Midbrain (tissue), 1 donor: ENCODE results near the gene POLD4.
A peak's percentile ranks its signal among the peaks of the same experiment; 100 is the strongest.

ENCODE experiments used
- DNase-seq: peaks from one replicate; lab custom pipeline; 2025; lab: John Stamatoyannopoulos, UW

Gene POLD4

GRCh38 chr11:67371189-67371910 lies 18.0 kb upstream of the POLD4 start:
- no peak for DNase-seq

- DNase-seq, result no peak
These were observed 17.2 kb upstream of the POLD4 start for GRCh38 chr11:67370351-67371076.

DNA sequence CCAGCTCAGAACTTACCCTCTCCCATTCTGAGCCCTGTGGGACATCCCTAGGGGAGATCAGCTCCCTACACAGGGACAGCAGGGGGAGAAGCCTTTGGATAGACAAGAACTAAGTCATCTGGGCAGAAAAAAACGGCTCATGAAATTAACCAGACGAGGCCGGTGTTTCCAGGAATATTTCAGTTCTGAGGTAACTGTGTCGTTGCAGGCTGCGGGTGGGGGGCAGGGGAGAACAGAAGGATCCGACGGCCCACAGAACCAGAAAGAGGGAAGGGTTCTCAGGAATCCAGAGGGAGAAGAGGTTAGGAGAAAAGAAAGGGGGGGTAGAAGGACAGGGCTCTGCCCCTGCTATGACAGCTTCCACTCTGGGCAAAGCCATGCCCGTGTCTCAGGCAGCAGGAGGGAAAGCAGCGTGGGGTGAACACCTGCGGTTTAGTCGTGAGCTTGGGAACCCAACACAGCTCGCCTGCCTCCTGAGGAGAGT lies 16.5 kb upstream of the POLD4 start:
- DNase-seq, result no peak

- DNase-seq, result no peak
These were observed 15.9 kb upstream of the POLD4 start for GRCh38 chr11:67369275-67369674.

DNA sequence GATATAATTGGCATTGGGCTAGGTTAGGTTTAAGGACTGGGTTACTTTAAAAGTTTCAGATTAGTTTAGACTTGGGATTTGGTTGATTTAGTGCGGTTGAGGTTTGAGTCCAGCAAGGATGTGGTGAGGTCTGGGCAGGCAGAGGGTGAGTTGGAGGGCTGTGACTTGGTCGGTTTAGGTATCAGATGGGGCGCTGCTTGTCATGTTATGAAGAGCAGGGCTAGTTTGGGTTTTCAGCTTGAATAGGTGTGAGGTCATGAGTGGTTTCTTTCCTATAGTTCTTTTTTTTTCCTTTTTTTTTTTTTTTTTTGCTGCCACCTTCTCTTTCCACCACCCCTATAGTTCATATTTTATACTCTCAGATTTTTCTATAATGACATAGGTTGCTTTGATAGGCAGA lies 15.3 kb upstream of the POLD4 start:
- no peak for DNase-seq

GRCh38 chr11:67367761-67368227 lies 14.4 kb upstream of the POLD4 start:
- DNase-seq, result no peak

GRCh38 chr11:67366961-67367760 lies 13.8 kb upstream of the POLD4 start:
- DNase-seq, result no peak

- DNase-seq, result no peak
These were observed 13.2 kb upstream of the POLD4 start for GRCh38 chr11:67366546-67366945.

DNA sequence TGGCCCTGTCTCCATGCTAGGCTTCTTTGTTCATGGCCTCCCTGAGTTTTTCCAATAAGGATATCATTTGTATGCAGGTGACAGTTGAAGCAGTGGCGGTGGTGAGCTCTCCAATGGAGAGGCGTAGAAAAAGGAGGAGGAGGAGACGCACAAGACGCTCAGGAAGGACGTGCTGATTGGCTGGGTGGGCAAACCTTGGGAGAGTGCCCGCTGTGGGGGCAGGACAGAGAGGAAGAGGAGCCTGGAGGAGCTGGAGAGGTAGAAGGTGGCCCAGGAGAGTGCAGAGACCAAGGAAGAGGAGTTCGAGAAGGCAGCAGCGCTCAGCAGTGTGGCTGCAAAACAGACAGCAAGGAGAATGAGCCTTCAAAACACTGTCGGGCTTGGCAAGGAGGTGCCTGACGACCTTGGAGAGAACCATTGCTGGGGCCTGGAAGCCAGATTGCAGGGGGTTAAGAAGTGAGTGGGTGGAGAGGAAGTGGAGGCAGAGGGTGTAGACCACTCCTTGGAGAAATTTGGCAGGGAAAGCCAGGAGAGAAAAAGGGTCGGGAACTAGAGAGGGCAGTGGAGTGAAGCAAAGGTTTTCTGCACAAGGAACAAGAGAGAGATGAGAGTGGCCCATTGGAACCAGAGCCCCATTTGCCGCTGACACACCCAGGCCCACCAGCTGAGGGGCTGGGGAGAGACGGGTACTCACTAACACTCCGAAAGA lies 12.5 kb upstream of the POLD4 start:
- no peak for DNase-seq

DNA sequence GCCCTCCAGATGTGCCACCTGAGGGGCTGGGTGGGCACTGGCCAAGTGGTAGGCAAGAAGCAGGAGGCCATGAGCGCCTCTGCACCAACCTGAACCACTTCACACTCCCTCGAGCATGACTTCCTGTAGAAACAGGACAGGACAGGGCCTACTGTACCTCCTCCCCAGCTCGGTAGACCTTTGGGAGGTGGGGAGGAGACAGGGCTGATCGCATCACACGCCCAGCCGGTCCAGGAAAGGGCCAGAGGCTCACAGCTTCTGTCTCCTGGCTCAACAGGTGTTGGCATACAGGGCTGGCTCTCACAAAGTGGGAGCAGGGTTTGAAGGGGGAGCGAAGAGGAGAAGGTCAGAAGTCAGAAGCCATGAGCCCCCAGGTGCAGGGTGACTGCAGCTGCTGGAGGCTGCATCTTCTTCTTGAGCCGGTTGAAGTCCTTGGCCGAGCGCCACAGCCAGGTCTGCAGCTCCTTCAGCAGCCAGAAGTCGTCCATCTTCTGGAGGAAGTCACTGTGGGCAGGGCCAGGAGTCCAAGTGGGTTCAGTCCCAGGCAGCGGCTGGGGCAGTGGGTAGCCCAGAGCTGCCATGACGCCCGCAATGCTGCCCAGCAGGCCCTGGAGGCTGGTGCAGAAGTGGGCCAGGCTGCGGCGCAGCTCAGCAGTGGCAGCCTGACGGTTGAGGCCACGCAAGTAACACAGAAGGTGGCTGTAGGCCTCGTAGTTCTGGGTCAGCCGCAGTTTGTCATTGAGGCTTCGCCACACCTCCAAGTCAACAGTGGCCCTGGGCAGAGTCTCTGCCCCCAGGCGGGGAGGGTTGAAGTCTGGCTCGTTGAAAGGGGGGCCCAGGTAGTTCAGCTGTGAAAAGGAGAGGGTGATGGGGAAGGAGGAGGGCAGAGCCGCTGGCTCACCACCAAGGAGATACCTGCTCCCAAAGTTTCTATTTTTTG lies 11.7 kb upstream of the POLD4 start:
- no peak for DNase-seq

- no peak for DNase-seq
These were observed 10.8 kb upstream of the POLD4 start for GRCh38 chr11:67364169-67364568.

DNA sequence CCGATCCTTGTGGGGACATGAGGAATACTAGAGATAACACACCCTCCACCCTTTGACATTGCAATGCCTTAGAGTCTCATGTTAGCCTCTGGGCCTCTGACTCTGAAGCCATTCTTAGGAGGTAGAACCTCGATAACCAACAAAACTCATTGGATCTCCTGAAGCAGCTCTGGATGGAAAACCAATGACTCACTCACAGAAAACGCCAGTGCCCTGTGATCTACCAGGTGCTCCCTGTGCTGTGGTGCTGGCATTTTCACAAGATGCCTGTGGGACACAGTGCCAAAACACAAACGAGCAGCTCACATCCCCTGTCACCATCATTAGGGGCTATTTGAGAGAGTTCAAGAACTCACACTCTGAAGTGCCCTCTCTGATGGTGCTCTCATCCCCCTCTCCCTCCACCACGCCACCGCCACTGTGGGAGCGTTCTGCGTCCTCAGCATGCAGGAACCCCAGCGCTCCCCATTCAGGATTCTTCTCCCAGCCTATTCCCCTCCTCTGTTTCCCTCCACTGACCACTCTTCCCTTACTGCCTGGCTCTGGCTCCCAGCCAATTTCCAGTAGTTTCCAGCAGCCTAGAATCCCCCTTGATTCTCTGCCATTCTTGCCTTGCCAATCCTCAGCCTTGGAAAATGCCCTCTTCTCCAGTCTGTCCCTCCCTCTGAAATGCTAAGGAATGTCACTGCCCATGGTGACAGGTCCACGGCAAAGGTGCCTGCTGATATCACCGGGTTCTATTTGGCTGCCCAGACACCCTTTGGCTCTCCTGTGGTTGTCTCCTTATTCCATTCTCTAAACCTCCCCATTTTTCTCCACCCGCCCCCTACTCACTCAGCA lies 4.7 kb upstream of the POLD4 start:
- no peak for DNase-seq

DNA sequence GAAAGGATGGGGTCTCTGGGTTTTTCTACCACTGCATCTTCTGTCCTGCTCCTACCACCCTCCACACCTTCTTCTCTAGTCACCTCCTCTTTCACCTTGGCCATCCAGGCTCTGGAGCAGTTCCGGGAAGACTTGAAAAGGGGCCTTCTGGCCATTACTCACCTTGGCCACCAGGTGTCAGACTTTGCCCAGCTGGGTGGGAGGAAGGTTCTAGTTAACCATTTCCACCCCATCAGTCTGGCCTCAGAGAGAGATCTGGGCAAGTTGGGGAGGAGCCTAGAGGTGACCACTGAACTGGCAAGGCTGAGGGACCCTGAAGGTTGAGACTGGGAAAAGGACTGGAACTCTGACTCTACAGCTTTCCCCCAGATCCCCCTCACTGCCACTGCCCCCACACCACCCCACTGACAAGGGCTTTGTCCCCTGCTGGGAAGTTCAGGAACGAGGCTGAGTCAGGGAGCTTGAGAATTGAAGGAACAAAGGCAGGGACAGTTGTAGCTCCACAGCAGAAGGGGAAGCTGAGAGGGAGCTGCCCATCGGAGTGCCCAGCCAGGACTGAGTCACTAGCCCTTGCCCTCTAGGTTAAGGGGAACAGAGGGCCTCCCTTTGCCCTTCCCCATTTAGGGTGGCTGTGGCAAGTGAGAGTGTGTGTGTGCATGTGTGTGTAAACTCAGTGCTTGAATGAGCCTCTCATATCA lies 3.7 kb upstream of the POLD4 start:
- DNase-seq, result peak; percentile 38

- DNase-seq, result no peak
These were observed 3.1 kb upstream of the POLD4 start for GRCh38 chr11:67356387-67356863.

DNA sequence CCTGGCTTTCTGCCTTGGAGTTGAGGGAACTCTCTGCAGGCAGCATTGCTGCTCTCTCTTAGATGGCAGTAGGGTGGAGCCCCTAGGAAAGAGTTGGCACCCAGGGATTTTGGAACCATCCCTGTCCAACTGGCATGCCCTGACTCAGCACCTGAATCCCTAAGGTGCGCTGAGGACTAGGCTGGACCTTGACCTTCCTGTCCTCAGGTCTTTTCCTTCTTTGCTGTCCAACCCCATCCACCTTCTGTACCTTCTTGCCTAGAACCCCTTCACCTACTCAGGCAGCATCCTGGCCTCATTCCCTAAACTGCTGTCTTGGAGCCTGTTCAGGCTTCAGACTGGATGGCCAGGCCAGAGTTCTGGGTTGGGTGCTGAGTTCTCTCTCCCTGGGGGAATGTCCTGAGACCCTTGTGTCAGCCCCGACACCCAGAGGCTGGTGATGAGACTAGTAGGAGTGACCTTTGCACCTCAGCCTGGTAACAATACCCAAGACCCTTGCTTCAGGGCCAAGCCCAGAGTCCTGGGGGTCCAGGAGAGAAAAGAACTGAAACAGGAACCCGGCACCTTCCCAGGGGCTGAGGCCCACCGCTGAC lies 2.5 kb upstream of the POLD4 start:
- no peak for DNase-seq

GRCh38 chr11:67355023-67355793 lies 1.9 kb upstream of the POLD4 start:
- DNase-seq, result no peak

DNA sequence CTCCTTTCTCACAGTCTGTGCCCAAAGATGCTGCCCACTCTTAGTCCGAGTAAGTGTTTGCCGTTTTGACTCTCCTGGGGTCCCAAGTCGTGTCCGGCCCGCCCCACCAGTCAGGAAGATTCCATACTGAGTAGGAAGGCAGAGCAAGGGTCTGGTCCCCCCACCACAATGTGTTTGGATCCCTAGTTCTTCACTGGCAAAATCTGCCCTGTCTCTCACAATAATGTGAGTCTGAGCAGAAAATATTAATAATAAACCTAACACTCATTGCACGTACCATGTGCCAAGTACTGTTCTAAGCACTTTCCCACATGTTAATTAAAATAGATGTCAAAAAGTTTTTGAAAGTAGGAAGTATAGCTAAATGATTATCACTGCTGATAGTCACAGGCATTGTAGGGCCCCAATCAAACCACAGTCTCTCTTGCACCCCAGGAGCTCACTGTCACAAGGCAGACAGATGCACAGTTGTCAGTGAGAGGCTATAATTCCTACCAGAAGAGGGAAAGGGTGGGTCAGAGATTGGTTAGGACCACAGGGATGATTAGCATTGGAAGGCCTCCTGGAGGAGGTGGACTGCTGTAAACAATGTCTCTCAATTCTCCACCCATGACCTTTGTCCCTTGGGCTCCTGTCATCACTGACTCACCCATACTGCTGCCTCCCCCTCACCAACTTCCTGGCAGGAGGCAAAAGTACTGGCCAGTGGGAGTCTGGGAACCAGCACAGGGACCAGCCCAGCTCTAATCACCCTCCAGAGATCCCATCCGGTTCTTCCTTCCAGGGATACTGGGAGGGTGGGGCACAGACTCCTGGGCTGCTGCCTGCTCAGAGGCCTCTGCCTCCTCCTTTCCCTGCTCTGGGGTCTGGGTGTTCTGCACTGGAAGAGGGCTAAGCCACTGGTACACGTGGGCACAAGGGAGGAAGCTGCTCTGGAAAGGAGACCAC lies 1.0 kb upstream of the POLD4 start:
- no peak for DNase-seq
